HCT116 (cell line): Measurements from ENCODE around the gene CELF1. TPM values are rescaled to one million over a fixed set of nuclear protein-coding genes. Genes with fewer than 3 reads are reported as not detected.

Experiments used
- ATAC-seq: fragments of 200-7000 bp; cut with Tn5 transposase; 2 replicates; pipeline ENCODE4 v1.9.1; 2020; ENCODE audit warnings: mild to moderate bottlenecking, moderate library complexity
- BruUV-seq: library from RNA; stranded (reverse); fragments of 400-500 nt; replicated peaks from 2 replicates; lab custom pipeline; 2021; lab: Mats Ljungman, UMichigan
- CTCF ChIA-PET: fragments of 300-600 bp; sonication (Branson Sonifier 250); formaldehyde crosslinking; loops from one replicate; lab custom pipeline; 2021; ENCODE audit warnings: antibody characterized with exemption; lab: Charles Lee
- POLR2A ChIA-PET: fragments of 300-600, 350-600 bp; sonication (Branson Sonifier 250); formaldehyde crosslinking; loops from one replicate; lab custom pipeline; 2021; ENCODE audit warnings: antibody characterized with exemption; lab: Charles Lee
- RAD21 ChIA-PET, 2 experiments: fragments of 300-600 bp; sonication (Branson Sonifier 250); formaldehyde crosslinking; loops; one replicate each; lab custom pipeline; 2023; ENCODE audit warnings: low total read pairs in 2 of 2; ENCODE audit not compliant: uncharacterized antibody in 2 of 2, unreplicated experiment in 2 of 2, low non-redundant PET in 1 of 2; lab: Charles Lee
- DNase-seq: peaks from one replicate; pipeline ENCODE4 v3.0.0-alpha.2; 2010; ENCODE audit warnings: low read depth, low spot score
- H2AFZ ChIP-seq: fragments of 200-600 bp; shearing (Covaris generic), sonication (generic); 2 replicates; pipeline ENCODE4 v1.6.1; 2017; ENCODE audit warnings: low read depth, mixed run types, mixed read lengths, antibody characterized with exemption, low read length; ENCODE audit not compliant: poor library complexity, severe bottlenecking
- H3K27ac ChIP-seq: 2 replicates; pipeline ENCODE4 v1.5.1; 2012; ENCODE audit warnings: low read depth, low read length
- H3K27me3 ChIP-seq: fragments of 200-600 bp; sonication (generic); 2 replicates; pipeline ENCODE4 v1.6.1; 2016; ENCODE audit warnings: mixed run types, low read length, mixed read lengths; ENCODE audit not compliant: insufficient read depth
- H3K36me3 ChIP-seq, 2 experiments: fragments of 200-500 bp in 1 of 2; fragments of 200-600 bp in 1 of 2; sonication (Bioruptor generic) in 1 of 2; sonication (generic) in 1 of 2; 2 replicates each; pipeline versions ENCODE4 v1.5.1 to v1.6.1; 2014 to 2016; ENCODE audit warnings: low read length in 2 of 2, inconsistent platforms in 1 of 2, mixed read lengths in 1 of 2, mixed run types in 1 of 2; ENCODE audit not compliant: insufficient read depth in 2 of 2, control insufficient read depth in 1 of 2
- H3K4me1 ChIP-seq, 2 experiments: fragments of 200-600 bp in 1 of 2; sonication (generic) in 1 of 2; 2 replicates each; pipeline versions ENCODE4 v1.5.1 to v1.6.1; 2012 to 2017; ENCODE audit warnings: low read length in 2 of 2, inconsistent platforms in 1 of 2, mild to moderate bottlenecking in 1 of 2, mixed read lengths in 1 of 2, mixed run types in 1 of 2, moderate library complexity in 1 of 2; ENCODE audit not compliant: insufficient read depth in 2 of 2, control insufficient read depth in 1 of 2
- H3K4me2 ChIP-seq: fragments of 200-600 bp; sonication (generic); 2 replicates; pipeline ENCODE4 v1.6.1; 2017; ENCODE audit warnings: mixed run types, low read length, mixed read lengths
- H3K4me3 ChIP-seq, 2 experiments: fragments of 200-600 bp in 1 of 2; sonication (generic) in 1 of 2; replicated peaks in 1 of 2; 2 replicates each; pipeline ENCODE4 v1.5.1; 2011 to 2016; ENCODE audit warnings: low read length in 2 of 2, control low read depth in 1 of 2, low read depth in 1 of 2, mild to moderate bottlenecking in 1 of 2, mixed read lengths in 1 of 2, mixed run types in 1 of 2
- H3K79me2 ChIP-seq: fragments of 200-600 bp; sonication (generic); 2 replicates; pipeline ENCODE4 v1.6.1; 2017; ENCODE audit warnings: mild to moderate bottlenecking, mixed run types, low read length, moderate library complexity, mixed read lengths; ENCODE audit not compliant: insufficient read depth
- H3K9ac ChIP-seq: fragments of 200-600 bp; sonication (generic); 2 replicates; pipeline ENCODE4 v1.6.1; 2016; ENCODE audit warnings: low read length, mixed read lengths
- H3K9me2 ChIP-seq: fragments of 200-600 bp; sonication (generic), shearing (Covaris generic); 2 replicates; pipeline ENCODE4 v1.6.1; 2017; ENCODE audit warnings: mixed run types, mild to moderate bottlenecking, moderate library complexity; ENCODE audit not compliant: insufficient read depth
- H3K9me3 ChIP-seq, 2 experiments: fragments of 200-500 bp in 1 of 2; fragments of 200-600 bp in 1 of 2; sonication (Bioruptor generic) in 1 of 2; sonication (generic) in 1 of 2; 2 replicates each; pipeline ENCODE4 v1.6.1; 2014 to 2017; ENCODE audit warnings: low read length in 2 of 2, mixed read lengths in 2 of 2, inconsistent platforms in 1 of 2, low read depth in 1 of 2, mild to moderate bottlenecking in 1 of 2, mixed run types in 1 of 2, moderate library complexity in 1 of 2; ENCODE audit not compliant: control insufficient read depth in 1 of 2, insufficient read depth in 1 of 2
- H4K20me1 ChIP-seq: fragments of 200-600 bp; sonication (generic), shearing (Covaris generic); 2 replicates; pipeline ENCODE4 v1.6.1; 2017; ENCODE audit warnings: mixed run types, mild to moderate bottlenecking, moderate library complexity; ENCODE audit not compliant: insufficient read depth
- CBX3 ChIP-seq: IDR thresholded peaks from 2 replicates; pipeline ENCODE4 v1.6.1; 2012; ENCODE audit warnings: low read depth
- EGR1 ChIP-seq: IDR thresholded peaks from 2 replicates; pipeline ENCODE4 v1.6.1; 2012; ENCODE audit warnings: low read depth
- ELF1 ChIP-seq: IDR thresholded peaks from 2 replicates; pipeline ENCODE4 v1.6.1; 2012; ENCODE audit warnings: low read depth, borderline replicate concordance
- EZH2 ChIP-seq: fragments of 200-600 bp; sonication (generic); IDR thresholded peaks from 2 replicates; pipeline ENCODE4 v1.6.1; 2017; ENCODE audit warnings: antibody characterized with exemption, mixed run types
- EZH2phosphoT487 ChIP-seq: fragments of 200-600 bp; IDR thresholded peaks from 2 replicates; pipeline ENCODE4 v1.6.1; 2018; ENCODE audit warnings: antibody characterized with exemption, borderline replicate concordance
- FOSL1 ChIP-seq: IDR thresholded peaks from 2 replicates; pipeline ENCODE4 v1.6.1; 2012; ENCODE audit warnings: low read depth
- JUND ChIP-seq: IDR thresholded peaks from 2 replicates; pipeline ENCODE4 v1.6.1; 2012
- MAX ChIP-seq: IDR thresholded peaks from 2 replicates; pipeline ENCODE4 v1.6.1; 2012
- POLR2A ChIP-seq: IDR thresholded peaks from 2 replicates; pipeline ENCODE4 v1.7.0; 2011; ENCODE audit warnings: borderline replicate concordance; ENCODE audit not compliant: insufficient read depth, insufficient read length; ENCODE audit errors: extremely low read depth
- SP1 ChIP-seq: IDR thresholded peaks from 2 replicates; pipeline ENCODE4 v1.6.1; 2012; ENCODE audit warnings: low read depth
- YY1 ChIP-seq: IDR thresholded peaks from 2 replicates; pipeline ENCODE4 v1.6.1; 2011; ENCODE audit warnings: low read length, low read depth, moderate library complexity, mild to moderate bottlenecking; ENCODE audit not compliant: insufficient replicate concordance; ENCODE audit errors: extremely low read depth
- ZNF274 ChIP-seq: fragments of 200-500 bp; sonication (Bioruptor generic); IDR thresholded peaks from 2 replicates; pipeline ENCODE4 v1.6.1; 2014; ENCODE audit warnings: mild to moderate bottlenecking, low read depth, low read length, inconsistent platforms
- intact Hi-C: fragments of 100-400 bp; cut with micrococcal nuclease; formaldehyde crosslinking; loops from 2 replicates; pipeline ENCODE4 v1.10.0; 2022
- total RNA-seq: library from RNA; stranded (reverse); gene quantifications from one replicate; pipeline ENCODE4 v1.2.1, GENCODE V29; 2021; ENCODE audit not compliant: unreplicated experiment
- TF ChIP-seq, protein P1 (sequence below), 3 experiments: fragments of 200-600 bp in 1 of 3; sonication (generic) in 1 of 3; IDR thresholded peaks in 2 of 3; conservative IDR thresholded peaks in 1 of 3; 2 replicates each; pipeline ENCODE4 v1.5.1; 2012 to 2017; ENCODE audit warnings: low read depth in 2 of 3, low read length in 2 of 3, antibody characterized with exemption in 1 of 3, borderline replicate concordance in 1 of 3, control low read depth in 1 of 3, mild to moderate bottlenecking in 1 of 3, mixed read lengths in 1 of 3, mixed run types in 1 of 3, moderate library complexity in 1 of 3; ENCODE audit not compliant: insufficient read depth in 1 of 3
- TF ChIP-seq, protein P2 (sequence below): IDR thresholded peaks from 2 replicates; pipeline ENCODE4 v1.6.1; 2012; ENCODE audit warnings: low read depth

The CELF1 gene
- total RNA-seq, 1 experiment from 2014 or later: 133 TPM

GRCh38 chr11:47523490-47524225 is 29.3 kb downstream of the CELF1 start:
- H3K27me3 ChIP-seq: no peaks in the 10 kb centered on the region
- DNase-seq: no peak
- H4K20me1 ChIP-seq: peaks cover 25% of the 10 kb centered on the region; the same call in 1 of the 2 replicates
- H3K4me2 ChIP-seq: peak overlapping the region; percentile 66
- CTCF ChIA-PET: no interaction called here
- no peaks in the 10 kb centered on the region for H3K9me2 ChIP-seq
- peak overlapping the region in 1 of 2 experiments; percentile 2; a peak in 1 of 4 replicates for H3K4me3 ChIP-seq
- peak; percentile 70 for ATAC-seq
- H3K27ac ChIP-seq: peak overlapping the region; percentile 36
- BruUV-seq: no TSS peak
- peaks cover 99% of the 10 kb centered on the region for H3K79me2 ChIP-seq
- intact Hi-C loops: no loop called here
- no peaks in the 10 kb centered on the region for H3K36me3 ChIP-seq
- RAD21 ChIA-PET: no interaction called here
- H2AFZ ChIP-seq: no peak overlapping the region
- TF ChIP-seq JUND: peak; percentile 67; the same call in 1 of the 2 replicates
- TF ChIP-seq FOSL1: peak; percentile 69
- no peak for TF ChIP-seq EZH2
- no peak for TF ChIP-seq SP1
- TF ChIP-seq EGR1: no peak
- TF ChIP-seq, protein P1, sequence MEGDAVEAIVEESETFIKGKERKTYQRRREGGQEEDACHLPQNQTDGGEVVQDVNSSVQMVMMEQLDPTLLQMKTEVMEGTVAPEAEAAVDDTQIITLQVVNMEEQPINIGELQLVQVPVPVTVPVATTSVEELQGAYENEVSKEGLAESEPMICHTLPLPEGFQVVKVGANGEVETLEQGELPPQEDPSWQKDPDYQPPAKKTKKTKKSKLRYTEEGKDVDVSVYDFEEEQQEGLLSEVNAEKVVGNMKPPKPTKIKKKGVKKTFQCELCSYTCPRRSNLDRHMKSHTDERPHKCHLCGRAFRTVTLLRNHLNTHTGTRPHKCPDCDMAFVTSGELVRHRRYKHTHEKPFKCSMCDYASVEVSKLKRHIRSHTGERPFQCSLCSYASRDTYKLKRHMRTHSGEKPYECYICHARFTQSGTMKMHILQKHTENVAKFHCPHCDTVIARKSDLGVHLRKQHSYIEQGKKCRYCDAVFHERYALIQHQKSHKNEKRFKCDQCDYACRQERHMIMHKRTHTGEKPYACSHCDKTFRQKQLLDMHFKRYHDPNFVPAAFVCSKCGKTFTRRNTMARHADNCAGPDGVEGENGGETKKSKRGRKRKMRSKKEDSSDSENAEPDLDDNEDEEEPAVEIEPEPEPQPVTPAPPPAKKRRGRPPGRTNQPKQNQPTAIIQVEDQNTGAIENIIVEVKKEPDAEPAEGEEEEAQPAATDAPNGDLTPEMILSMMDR (IDR thresholded peaks at IDR 0.05 in 2 of 3, conservative IDR thresholded peaks at IDR 0.05 in 1 of 3; ENCODE audit: borderline replicate concordance in 1 of 3, insufficient read depth in 1 of 3, low read depth in 2 of 3, low read length in 2 of 3): no peak
- TF ChIP-seq ELF1: no peak
- TF ChIP-seq YY1: no peak
- 0 out of 2 replicates have a peak, but pooled peaks have one; percentile 37 for TF ChIP-seq MAX
- TF ChIP-seq POLR2A: no peak
- TF ChIP-seq ZNF274: no peak
- no peak for TF ChIP-seq CBX3
- TF ChIP-seq, protein P2, sequence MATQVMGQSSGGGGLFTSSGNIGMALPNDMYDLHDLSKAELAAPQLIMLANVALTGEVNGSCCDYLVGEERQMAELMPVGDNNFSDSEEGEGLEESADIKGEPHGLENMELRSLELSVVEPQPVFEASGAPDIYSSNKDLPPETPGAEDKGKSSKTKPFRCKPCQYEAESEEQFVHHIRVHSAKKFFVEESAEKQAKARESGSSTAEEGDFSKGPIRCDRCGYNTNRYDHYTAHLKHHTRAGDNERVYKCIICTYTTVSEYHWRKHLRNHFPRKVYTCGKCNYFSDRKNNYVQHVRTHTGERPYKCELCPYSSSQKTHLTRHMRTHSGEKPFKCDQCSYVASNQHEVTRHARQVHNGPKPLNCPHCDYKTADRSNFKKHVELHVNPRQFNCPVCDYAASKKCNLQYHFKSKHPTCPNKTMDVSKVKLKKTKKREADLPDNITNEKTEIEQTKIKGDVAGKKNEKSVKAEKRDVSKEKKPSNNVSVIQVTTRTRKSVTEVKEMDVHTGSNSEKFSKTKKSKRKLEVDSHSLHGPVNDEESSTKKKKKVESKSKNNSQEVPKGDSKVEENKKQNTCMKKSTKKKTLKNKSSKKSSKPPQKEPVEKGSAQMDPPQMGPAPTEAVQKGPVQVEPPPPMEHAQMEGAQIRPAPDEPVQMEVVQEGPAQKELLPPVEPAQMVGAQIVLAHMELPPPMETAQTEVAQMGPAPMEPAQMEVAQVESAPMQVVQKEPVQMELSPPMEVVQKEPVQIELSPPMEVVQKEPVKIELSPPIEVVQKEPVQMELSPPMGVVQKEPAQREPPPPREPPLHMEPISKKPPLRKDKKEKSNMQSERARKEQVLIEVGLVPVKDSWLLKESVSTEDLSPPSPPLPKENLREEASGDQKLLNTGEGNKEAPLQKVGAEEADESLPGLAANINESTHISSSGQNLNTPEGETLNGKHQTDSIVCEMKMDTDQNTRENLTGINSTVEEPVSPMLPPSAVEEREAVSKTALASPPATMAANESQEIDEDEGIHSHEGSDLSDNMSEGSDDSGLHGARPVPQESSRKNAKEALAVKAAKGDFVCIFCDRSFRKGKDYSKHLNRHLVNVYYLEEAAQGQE: no peak
- TF ChIP-seq EZH2phosphoT487: no peak
- POLR2A ChIA-PET: no interaction called here
- H3K9ac ChIP-seq: peak overlapping the region; percentile 1; the same call in 1 of the 2 replicates
- H3K4me1 ChIP-seq: peaks cover 24 to 30% of the 10 kb centered on the region in 2 experiments
- no peaks in the 10 kb centered on the region for H3K9me3 ChIP-seq
